ENCODE data around the gene CCDC88A. TPM values are rescaled to one million over a fixed set of nuclear protein-coding genes. Genes with fewer than 3 reads are reported as not detected.

CCDC88A gene
- polyA plus RNA-seq, 1 of the 3 experiments (the other 2 are of a cell fraction), result 7.0 TPM

- TF ChIP-seq, protein P1, sequence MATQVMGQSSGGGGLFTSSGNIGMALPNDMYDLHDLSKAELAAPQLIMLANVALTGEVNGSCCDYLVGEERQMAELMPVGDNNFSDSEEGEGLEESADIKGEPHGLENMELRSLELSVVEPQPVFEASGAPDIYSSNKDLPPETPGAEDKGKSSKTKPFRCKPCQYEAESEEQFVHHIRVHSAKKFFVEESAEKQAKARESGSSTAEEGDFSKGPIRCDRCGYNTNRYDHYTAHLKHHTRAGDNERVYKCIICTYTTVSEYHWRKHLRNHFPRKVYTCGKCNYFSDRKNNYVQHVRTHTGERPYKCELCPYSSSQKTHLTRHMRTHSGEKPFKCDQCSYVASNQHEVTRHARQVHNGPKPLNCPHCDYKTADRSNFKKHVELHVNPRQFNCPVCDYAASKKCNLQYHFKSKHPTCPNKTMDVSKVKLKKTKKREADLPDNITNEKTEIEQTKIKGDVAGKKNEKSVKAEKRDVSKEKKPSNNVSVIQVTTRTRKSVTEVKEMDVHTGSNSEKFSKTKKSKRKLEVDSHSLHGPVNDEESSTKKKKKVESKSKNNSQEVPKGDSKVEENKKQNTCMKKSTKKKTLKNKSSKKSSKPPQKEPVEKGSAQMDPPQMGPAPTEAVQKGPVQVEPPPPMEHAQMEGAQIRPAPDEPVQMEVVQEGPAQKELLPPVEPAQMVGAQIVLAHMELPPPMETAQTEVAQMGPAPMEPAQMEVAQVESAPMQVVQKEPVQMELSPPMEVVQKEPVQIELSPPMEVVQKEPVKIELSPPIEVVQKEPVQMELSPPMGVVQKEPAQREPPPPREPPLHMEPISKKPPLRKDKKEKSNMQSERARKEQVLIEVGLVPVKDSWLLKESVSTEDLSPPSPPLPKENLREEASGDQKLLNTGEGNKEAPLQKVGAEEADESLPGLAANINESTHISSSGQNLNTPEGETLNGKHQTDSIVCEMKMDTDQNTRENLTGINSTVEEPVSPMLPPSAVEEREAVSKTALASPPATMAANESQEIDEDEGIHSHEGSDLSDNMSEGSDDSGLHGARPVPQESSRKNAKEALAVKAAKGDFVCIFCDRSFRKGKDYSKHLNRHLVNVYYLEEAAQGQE (IDR thresholded peaks at IDR 0.05; ENCODE audit: low read depth, low read length), result no peak
- TF ChIP-seq NRF1 (IDR thresholded peaks at IDR 0.05; ENCODE audit: low read depth, low read length) (no peak), USF2 (IDR thresholded peaks at IDR 0.05; ENCODE audit: borderline replicate concordance, low read depth, low read length) (no peak), RCOR1 (IDR thresholded peaks at IDR 0.05; ENCODE audit: low read length) (no peak), GABPA (IDR thresholded peaks at IDR 0.05; ENCODE audit: low read depth) (no peak), TEAD4 (IDR thresholded peaks at IDR 0.05; ENCODE audit: borderline replicate concordance, insufficient read depth) (no peak), CHD2 (IDR thresholded peaks at IDR 0.05; ENCODE audit: low read length, partially characterized antibody) (no peak), CTCF (IDR thresholded peaks at IDR 0.05) (no peak), FOSL2 (IDR thresholded peaks at IDR 0.05; ENCODE audit: borderline replicate concordance, low read depth) (no peak), MAX (IDR thresholded peaks at IDR 0.05; ENCODE audit: low read depth) (no peak)
- TF ChIP-seq, protein P2, sequence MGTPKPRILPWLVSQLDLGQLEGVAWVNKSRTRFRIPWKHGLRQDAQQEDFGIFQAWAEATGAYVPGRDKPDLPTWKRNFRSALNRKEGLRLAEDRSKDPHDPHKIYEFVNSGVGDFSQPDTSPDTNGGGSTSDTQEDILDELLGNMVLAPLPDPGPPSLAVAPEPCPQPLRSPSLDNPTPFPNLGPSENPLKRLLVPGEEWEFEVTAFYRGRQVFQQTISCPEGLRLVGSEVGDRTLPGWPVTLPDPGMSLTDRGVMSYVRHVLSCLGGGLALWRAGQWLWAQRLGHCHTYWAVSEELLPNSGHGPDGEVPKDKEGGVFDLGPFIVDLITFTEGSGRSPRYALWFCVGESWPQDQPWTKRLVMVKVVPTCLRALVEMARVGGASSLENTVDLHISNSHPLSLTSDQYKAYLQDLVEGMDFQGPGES (IDR thresholded peaks at IDR 0.05; ENCODE audit: low read depth, low read length), result no peak
Observed at GRCh38 chr2:55283083-55283482, 136.6 kb downstream of the CCDC88A start (continued).
